Endothelial cell of hepatic sinusoid (primary cell): ENCODE data around the gene HERC2.
"Not testable (repeated sequence)": the region's sequence is repeated elsewhere in the genome, so short reads cannot be mapped to it uniquely, and the experiment has no call there.

Experiments
- in situ Hi-C: cut with HindIII; loops from 2 replicates; pipeline ENCODE4 v1.10.0; 2017; ENCODE audit warnings: low sequenced_read_pairs

The HERC2 gene

GRCh38 chr15:28222612-28223011, 99.4 kb downstream of the HERC2 start:
- in situ Hi-C loops, result not testable (repeated sequence)

- in situ Hi-C loops, result not testable (repeated sequence)
These were observed 100.3 kb downstream of the HERC2 start for GRCh38 chr15:28221696-28222095.

- in situ Hi-C loops, result no loop called here
These were observed 102.9 kb downstream of the HERC2 start for GRCh38 chr15:28219116-28219515.

DNA sequence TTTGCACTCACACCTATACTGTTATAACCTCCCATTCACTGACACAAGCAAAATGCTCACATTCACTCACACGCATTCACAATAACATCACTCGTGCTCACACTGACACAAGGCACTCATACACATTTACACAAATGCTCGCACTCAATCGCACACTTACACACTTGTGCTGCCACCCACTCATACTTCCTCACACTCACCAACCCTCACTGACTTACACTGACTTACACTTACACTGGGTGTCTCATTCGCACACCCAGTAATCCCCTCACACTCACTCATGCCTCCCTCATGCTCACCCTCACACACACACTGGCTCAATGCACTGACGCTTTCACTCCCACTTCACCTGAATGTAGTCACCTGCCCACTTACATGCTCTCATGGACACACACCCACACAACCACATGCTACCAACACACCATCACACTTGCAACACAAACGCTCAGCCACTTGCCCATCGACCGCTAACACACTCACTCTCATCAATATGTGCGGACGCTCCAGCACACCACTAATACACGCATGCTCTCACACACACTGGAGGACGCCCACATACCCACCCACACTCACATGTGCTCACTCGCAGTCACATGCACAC, 104.9 kb downstream of the HERC2 start:
- in situ Hi-C loops, result not testable (repeated sequence)

GRCh38 chr15:28215521-28215920, 106.5 kb downstream of the HERC2 start:
- in situ Hi-C loops, result not testable (repeated sequence)

DNA sequence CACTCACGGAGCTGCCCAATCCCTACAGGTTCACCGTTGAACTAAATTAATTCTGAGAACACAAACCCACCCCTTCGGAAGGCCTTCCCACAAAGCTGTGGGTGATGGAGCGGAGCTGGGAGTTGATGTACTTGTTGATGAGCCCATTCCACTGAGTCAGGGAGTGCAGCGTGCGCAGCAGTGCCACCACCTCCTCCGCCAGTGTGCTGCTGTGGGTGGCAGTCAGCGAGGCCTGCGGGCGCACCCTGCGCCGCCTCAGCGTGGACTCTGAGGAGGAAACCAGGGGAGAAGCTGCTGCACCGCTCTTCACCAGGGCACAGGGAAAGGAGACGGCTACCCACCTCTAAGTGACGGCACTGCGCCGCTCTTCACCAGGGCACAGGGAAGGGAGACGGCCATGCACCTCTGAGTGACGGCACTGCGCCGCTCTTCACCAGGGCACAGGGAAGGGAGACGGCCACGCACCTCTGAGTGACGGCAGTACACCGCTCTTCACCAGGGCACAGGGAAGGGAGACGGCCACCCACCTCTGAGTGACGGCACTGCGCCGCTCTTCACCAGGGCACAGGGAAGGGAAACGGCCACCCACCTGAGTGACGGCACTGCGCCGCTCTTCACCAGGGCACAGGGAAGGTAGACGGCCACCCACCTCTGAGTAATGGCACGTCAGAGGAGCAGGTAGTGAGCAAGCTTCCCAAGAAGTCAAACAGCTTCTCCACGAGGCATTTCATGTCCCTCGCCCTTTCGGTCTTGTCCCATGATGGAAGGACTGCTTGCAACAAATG, 107.8 kb downstream of the HERC2 start:
- in situ Hi-C loops, result not testable (repeated sequence)

- in situ Hi-C loops, result not testable (repeated sequence)
These were observed 108.6 kb downstream of the HERC2 start for GRCh38 chr15:28213393-28213792.

DNA sequence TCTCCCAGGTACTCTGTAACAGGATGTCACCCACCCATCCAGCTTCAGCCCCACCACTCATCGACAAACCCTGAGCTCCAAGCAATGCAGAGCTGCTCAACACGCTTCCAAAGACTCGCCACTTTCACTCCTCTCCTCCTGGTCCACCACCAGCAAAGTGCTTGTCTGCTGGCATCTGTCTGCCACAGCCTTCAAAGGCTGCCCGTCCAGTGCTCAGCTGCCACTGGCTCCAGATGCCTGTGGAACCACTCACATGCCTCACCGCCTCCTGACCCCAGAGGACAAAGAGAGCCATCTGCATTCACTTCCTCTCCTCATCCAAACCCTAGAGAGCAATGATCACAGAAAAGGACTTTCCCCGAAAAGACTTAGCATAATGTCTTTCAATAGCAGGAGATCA, 113.4 kb downstream of the HERC2 start:
- in situ Hi-C loops, result no loop called here

GRCh38 chr15:28205640-28206039, 116.3 kb downstream of the HERC2 start:
- in situ Hi-C loops, result not testable (repeated sequence)

DNA sequence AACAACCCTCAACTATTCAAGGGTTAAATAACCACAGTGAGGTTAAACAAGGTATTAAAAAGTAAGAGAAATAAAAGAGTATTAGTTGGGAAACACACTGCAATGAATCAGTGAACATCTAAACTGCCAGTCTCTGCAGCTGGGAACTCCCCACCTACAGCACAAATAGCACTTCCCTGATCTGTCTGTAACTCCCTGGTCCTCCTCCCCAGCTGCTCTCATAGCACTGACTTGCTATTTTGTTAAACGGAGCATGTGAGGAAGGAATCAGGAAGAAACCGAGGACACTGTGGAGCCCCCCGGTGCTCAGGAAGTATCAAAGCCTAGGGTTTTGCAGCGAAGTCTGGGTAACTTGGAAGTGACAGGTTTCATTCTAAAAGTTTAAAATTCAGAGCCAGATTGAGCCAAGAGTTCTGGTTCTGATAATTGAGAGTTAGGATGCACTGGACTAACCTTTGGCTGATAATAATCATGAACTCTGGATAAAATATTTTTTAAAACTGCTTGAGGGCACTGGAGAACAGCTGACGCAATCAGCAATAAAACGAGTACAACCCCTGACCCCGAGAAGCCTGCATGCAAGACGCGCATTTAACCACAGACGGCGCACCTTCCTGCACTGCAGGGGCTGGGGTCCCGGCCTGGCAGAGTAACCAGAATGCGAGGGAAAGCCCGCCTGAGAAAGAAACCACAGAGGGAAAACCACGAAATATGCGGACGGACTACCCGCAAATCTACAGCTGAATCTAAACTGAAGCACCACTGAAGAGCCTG, 118.7 kb downstream of the HERC2 start:
- in situ Hi-C loops, result not testable (repeated sequence)

GRCh38 chr15:28202124-28202523, 119.9 kb downstream of the HERC2 start:
- in situ Hi-C loops, result not testable (repeated sequence)

GRCh38 chr15:28198215-28198614, 123.8 kb downstream of the HERC2 start:
- in situ Hi-C loops, result loop anchor here (25.0 kb wide), 1 partner anchor 111 kb away; the partner anchor contains the start of gene OCA2

GRCh38 chr15:28197694-28198093, 124.3 kb downstream of the HERC2 start:
- in situ Hi-C loops, result loop anchor here (25.0 kb wide), 1 partner anchor 110 kb away; the partner anchor contains the start of gene OCA2

DNA sequence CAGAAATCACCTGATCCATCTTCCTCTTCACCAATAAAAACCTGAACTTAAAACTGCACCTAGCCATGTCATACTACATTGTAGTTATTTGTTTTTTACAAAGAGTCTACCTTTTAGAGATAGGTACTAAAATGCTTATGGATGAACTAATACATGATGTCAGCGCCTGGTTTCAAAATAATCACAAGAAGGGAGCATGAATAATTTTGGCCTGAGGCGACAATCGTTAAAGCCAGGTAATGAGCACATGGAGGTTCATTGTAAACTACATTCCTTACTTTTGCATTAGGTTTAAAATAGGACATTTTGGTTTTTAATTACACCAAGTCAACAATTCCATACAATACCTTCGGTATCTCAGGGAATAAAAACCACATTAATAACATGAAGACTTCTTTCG, 125.4 kb downstream of the HERC2 start:
- in situ Hi-C loops, result loop anchor here (25.0 kb wide), 1 partner anchor 109 kb away; the partner anchor contains the start of gene OCA2

- in situ Hi-C loops, result loop anchor here (25.0 kb wide), 1 partner anchor 105 kb away; the partner anchor contains the start of gene OCA2
These were observed 129.2 kb downstream of the HERC2 start for GRCh38 chr15:28192772-28193171.

DNA sequence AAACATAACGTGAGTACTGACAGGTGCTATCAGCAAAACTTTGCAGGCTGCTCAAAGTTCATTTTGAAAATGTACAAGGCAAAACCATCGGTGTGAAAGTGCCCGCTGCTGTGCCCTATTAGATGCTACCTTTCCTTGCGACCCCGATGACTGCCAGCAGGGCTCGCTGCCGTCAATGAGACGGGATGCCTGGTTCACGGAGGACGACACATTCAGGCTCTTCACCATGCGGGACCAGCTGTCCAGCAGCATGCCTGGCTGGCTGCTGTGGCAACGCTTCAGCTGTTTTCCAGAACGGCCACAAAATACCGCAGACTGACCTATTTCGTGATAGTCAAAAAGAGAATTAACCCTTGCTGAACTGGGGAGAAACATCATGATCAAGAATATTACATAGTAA, 130.1 kb downstream of the HERC2 start:
- in situ Hi-C loops, result loop anchor here (25.0 kb wide), 1 partner anchor 105 kb away; the partner anchor contains the start of gene OCA2

- in situ Hi-C loops, result loop anchor here (25.0 kb wide), 1 partner anchor 103 kb away; the partner anchor contains the start of gene OCA2
These were observed 131.4 kb downstream of the HERC2 start for GRCh38 chr15:28190391-28191174.

DNA sequence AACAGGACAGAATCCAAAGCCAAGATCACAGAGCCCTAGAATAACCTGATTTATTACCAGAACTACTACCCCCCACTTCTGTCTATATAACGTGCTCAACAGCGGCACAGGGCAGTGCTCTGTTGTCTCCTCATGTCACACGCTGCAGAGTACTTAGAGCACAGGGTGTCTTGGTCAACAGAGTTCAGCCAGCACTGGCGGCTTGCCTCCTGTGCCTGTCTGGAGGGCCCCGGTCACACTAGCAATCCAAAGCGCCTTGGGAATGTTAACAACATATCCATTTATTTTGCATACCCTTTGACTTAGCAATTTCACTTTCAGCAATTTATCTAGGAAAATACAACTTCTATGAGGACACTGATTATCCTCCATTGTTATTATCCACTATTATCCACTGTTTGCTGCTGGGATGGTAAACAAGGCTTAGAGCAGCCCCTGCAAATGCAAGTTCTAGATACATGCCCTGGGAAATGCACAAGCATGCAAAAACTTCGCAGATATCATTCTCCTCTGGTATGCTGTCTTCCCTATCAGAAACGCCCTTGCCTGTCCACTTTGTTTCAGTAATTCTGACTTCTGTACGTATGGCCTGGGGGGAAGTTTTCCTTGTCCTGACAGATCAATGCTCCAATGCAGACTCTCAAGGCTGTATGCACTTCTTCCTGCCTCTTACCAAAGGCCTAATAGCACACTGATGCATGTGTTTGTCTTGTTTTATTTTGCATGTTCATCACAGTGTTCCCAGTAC, 136.7 kb downstream of the HERC2 start:
- in situ Hi-C loops, result loop anchor here (25.0 kb wide), 1 partner anchor 98 kb away; the partner anchor contains the start of gene OCA2

DNA sequence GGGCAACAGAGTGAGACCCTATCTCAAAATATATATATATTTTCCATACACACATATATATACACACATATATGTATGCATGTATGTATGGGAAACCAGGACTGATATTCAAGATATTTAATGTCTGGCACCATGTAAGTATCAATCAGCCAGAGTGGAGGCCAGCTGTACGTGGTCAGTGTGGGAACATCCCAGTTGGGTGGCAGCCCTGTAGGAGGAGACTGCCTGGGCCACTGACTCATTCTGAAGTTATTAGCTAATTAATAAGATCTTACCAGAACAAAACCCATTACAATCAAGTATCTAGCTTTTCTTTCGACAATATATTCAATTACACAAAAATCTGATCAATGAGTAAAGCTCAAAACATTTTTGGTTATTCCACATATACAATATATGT, 137.8 kb downstream of the HERC2 start:
- in situ Hi-C loops, result loop anchor here (25.0 kb wide), 1 partner anchor 97 kb away; the partner anchor contains the start of gene OCA2
